ENCODE data around the gene MLX.

GRCh38 chr17:42543190-42544079 is 23.5 kb upstream of the MLX start:
- no peak for TF ChIP-seq CTCF (conservative IDR thresholded peaks at IDR 0.05; ENCODE audit: low read length)
- no peak for TF ChIP-seq EZH2phosphoT487 (IDR thresholded peaks at IDR 0.05; ENCODE audit: borderline replicate concordance)
